ENCODE data around the gene MLF2.

Gene MLF2

GRCh38 chr12:6752921-6753771 is at the start of gene MLF2:
MLF2 (minus strand) TSS chr12:6753141; CDS start chr12:6752334, 807 bp downstream.
- DNase-seq: peak; percentile 97

GRCh38 chr12:6799147-6799546 is 46.2 kb upstream of the MLF2 start:
- no peak for DNase-seq

GRCh38 chr12:6796576-6796975 is 43.6 kb upstream of the MLF2 start:
- DNase-seq: no peak

- no peak for DNase-seq
Observed at GRCh38 chr12:6795088-6795487, 42.1 kb upstream of the MLF2 start.

GRCh38 chr12:6792522-6793201 is 39.7 kb upstream of the MLF2 start:
- peak; percentile 52 for DNase-seq

- no peak for DNase-seq
Observed at GRCh38 chr12:6791931-6792520, 39.1 kb upstream of the MLF2 start.

- peak; percentile 49 for DNase-seq
Observed at GRCh38 chr12:6790496-6791150, 37.7 kb upstream of the MLF2 start.

GRCh38 chr12:6788972-6789924 is 36.3 kb upstream of the MLF2 start, which contains the start of gene CD4:
CD4 (plus strand) TSS chr12:6789528; CDS start chr12:6800139, 10,611 bp downstream.
- DNase-seq: peak; percentile 70

GRCh38 chr12:6787309-6787708 is 34.4 kb upstream of the MLF2 start:
- DNase-seq: no peak

GRCh38 chr12:6786416-6787094 is 33.6 kb upstream of the MLF2 start:
- DNase-seq: no peak

- no peak for DNase-seq
Observed at GRCh38 chr12:6784761-6785160, 31.8 kb upstream of the MLF2 start.

- DNase-seq: no peak
Observed at GRCh38 chr12:6784296-6784695, 31.4 kb upstream of the MLF2 start.

- no peak for DNase-seq
Observed at GRCh38 chr12:6783828-6784227, 30.9 kb upstream of the MLF2 start.

GRCh38 chr12:6782850-6783566 is 30.1 kb upstream of the MLF2 start:
- DNase-seq: no peak

GRCh38 chr12:6782119-6782518 is 29.2 kb upstream of the MLF2 start:
- DNase-seq: no peak

- no peak for DNase-seq
Observed at GRCh38 chr12:6780573-6780972, 27.6 kb upstream of the MLF2 start.

- DNase-seq: no peak
Observed at GRCh38 chr12:6779708-6780432, 26.9 kb upstream of the MLF2 start.

GRCh38 chr12:6778574-6779550 is 25.9 kb upstream of the MLF2 start:
- peak; percentile 86 for DNase-seq

- no peak for DNase-seq
Observed at GRCh38 chr12:6778217-6778573, 25.3 kb upstream of the MLF2 start.

Measured in activated T-cell treated with anti-CD3 and anti-CD28 coated beads, Interleukin-2, amount 50 U/mL, for 1 hour (primary cell).